ENCODE measurements around the gene PDE4D.

DNA sequence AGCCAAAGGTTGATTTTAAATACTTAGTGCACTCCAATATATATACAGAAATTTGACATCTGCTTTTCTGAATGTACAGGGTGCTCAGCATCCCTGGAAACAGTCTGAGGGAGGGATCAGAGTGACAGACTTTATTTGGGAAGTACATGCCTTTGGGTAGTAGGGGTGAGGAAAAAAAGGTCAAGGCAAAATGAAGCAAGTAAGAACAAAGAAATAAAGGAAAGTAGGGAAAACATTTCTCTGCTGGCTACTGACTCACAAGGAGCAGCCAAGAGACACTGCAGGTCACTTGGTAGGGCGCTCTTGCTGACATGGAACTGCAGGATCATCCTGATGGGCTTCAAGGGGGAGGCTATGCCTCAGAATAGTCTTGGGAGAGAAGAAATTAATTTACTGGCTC is 929.7 kb downstream of the PDE4D start:
- TF ChIP-seq, protein P1, sequence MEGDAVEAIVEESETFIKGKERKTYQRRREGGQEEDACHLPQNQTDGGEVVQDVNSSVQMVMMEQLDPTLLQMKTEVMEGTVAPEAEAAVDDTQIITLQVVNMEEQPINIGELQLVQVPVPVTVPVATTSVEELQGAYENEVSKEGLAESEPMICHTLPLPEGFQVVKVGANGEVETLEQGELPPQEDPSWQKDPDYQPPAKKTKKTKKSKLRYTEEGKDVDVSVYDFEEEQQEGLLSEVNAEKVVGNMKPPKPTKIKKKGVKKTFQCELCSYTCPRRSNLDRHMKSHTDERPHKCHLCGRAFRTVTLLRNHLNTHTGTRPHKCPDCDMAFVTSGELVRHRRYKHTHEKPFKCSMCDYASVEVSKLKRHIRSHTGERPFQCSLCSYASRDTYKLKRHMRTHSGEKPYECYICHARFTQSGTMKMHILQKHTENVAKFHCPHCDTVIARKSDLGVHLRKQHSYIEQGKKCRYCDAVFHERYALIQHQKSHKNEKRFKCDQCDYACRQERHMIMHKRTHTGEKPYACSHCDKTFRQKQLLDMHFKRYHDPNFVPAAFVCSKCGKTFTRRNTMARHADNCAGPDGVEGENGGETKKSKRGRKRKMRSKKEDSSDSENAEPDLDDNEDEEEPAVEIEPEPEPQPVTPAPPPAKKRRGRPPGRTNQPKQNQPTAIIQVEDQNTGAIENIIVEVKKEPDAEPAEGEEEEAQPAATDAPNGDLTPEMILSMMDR (IDR thresholded peaks at IDR 0.05) = no peak
- TF ChIP-seq POLR2A (IDR thresholded peaks at IDR 0.05) = no peak

All from esophagus squamous epithelium (tissue), 4 donors.